ENCODE results near the gene EDNRB.

- no peak for TF ChIP-seq CTCF (conservative IDR thresholded peaks at IDR 0.05 in 1 of 2, IDR thresholded peaks at IDR 0.05 in 1 of 2; ENCODE audit: extremely low read depth in 1 of 2, insufficient read depth in 1 of 2, low read depth in 1 of 2, low read length in 2 of 2)
- no peak for TF ChIP-seq EZH2 (IDR thresholded peaks at IDR 0.05; ENCODE audit: borderline replicate concordance, low read length)
Measured at GRCh38 chr13:77952276-77952675, 33.6 kb upstream of the EDNRB start.
